A549 treated with ZK216348 at 1 μM for 4 hours (cell line): ENCODE data around the gene FAM187B. TPM values are rescaled to one million over a fixed set of nuclear protein-coding genes. Genes with fewer than 3 reads are reported as not detected.

ENCODE experiments used
- total RNA-seq: library from RNA; stranded (reverse); fragments of 200-300 nt; extraction: Qiagen RNA extraction; gene quantifications from 5 replicates; pipeline ENCODE4 v1.2.3, GENCODE V29; 2022; ENCODE audit warnings: low read depth

FAM187B gene
- not detected in 5 replicates for total RNA-seq

DNA sequence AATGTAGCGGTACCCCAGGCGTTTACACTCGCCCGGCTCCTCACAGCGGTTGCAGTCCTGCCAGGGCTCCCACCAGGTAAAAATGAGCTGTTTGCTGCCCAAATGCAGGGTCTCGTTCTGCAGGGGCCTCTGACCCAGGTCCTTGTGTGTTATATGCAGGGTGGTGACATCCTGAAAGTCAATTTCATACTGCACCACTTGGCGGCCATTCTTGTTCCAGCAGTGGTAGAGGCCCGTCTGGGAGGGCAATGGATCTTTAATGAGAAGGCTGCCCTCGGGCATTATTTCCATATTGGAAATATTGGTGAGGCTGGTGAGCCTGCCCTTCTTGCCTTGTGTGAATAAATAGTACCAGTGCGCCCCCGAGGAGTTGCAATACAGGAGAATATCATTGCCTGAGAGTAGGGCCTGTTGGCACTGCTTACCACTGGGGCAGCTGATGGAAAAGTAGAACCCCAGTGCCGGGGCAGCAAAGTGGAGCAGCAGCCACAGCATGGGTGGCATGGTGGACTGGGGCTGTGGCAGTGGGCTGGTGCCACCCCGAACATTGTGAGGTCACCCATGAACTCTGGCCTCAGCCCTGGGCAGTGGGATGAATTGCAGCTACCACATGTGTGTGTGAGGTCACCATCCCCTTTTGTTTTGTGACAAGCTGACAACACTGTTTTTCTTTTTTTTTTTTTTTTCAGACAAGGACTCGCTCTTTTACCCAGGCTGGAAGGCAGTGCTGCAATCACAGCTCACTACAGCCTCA lies at the start of gene FAM187B:
Gene FAM187B (minus strand): TSS at position 563 of the 754 bp plus-strand sequence. CDS start 59 bp downstream, at position 504.

DNA sequence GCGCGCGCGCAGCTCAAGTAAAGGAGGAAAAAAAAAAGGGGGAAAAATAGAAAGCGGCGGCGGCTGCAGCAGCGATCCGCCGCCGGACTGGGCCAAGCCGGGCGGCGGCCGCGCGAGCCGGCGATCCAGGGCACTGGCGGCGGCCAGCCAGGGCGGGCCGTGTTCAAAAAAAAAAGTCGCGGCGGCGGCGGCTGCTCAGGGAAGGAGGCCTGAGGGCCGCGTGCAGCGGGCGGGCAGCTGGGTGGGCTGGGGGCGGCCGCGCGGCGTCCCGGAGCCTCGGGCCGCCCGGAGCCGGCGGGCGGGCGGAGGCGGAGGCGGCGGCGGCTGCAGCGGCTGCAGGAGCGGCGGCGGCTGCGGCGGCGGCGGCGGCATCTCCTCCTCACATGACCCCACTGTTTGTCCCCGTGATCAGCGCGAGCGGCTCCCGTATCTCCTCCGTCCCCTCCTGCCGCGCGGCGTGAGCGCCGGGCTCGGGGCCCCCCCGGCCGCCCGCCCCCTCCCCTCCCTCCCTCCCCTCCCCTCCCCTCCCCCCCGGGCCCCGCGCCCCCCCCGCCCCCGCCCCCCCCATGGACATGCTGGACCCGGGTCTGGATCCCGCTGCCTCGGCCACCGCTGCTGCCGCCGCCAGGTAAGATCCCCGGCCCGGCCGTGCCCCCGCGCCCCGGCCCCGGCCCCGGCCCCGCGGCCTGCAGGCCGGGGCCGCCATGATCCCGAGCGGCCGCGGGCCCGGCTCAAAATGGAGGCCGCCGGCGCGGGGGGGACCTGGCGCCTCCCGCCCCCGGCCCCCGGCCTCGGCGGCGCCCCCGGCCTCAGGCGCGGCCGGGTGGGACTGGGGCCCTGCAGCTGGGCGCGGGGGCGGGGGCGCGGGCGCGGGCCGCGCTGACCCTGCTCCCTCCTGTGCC lies 40.2 kb upstream of the FAM187B start, which contains the start of gene USF2:
Gene USF2 (plus strand): TSS at position 427 of the 902 bp plus-strand sequence. CDS start 140 bp downstream, at position 567.

DNA sequence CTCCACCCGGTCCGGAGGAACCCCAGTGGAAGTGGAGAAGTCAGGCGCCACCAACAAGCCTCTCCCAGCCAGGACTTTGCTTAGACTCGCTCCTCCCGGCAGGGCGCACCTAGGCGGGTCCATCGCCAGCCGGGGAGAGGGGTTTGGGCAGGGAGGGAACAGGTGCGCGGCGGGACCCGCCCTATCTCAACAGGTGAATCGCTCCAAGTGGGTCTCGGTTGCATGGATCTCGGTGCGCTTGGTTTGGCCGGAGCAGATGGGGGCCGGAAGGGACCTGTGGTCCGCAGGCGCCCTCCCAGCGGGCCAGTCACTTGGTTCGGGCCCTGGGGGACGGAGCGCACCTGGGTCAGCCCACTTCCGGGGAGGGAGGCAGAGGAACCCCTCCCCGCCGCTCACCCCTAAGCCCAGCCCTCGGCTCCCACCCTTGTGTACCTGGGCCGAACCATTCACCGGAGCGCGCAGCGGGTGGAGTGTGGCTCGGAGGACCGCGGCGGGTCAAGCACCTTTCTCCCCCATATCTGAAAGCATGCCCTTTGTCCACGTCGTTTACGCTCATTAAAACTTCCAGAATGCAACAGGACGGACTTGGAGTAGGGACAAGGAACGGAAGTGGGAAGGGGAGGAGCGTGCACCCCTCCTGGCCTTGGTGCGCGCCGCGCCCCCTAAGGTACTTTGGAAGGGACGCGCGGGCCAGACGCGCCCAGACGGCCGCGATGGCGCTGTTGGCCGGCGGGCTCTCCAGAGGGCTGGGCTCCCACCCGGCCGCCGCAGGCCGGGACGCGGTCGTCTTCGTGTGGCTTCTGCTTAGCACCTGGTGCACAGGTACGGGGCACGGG lies 20.0 kb upstream of the FAM187B start, which contains the start of gene LSR:
Gene LSR (plus strand): TSS at position 693 of the 836 bp plus-strand sequence. CDS start 21 bp downstream, at position 714.

Other genes starting within 250 kb of the FAM187B start
- gene GRAMD1A, start 228.4 kb downstream of the FAM187B start, total RNA-seq = 108 to 154 TPM (median 144 TPM) in 5 replicates
- gene SCN1B, start 198.3 kb downstream of the FAM187B start, total RNA-seq = 9.7 to 20.8 TPM (median 20.6 TPM) in 5 replicates
- 0.16 TPM in 1 of 5 replicates, not detected in the others for gene HPN, start 187.0 kb downstream of the FAM187B start, total RNA-seq
- 0.32 to 0.58 TPM (median 0.34 TPM) in 3 of 5 replicates, not detected in the others for gene FXYD3, start 112.9 kb downstream of the FAM187B start, total RNA-seq
- gene LGI4, start 93.7 kb downstream of the FAM187B start, total RNA-seq = 0.16 to 0.22 TPM (median 0.22 TPM) in 3 of 5 replicates, not detected in the others
- 0.40 to 0.47 TPM in 2 of 5 replicates, not detected in the others for gene FXYD1, start 89.9 kb downstream of the FAM187B start, total RNA-seq
- gene FXYD7, start 85.5 kb downstream of the FAM187B start, total RNA-seq = 0.25 to 0.41 TPM (median 0.29 TPM) in 3 of 5 replicates, not detected in the others
- gene FXYD5, start 74.0 kb downstream of the FAM187B start, total RNA-seq = 175 to 239 TPM (median 233 TPM) in 5 replicates
- gene LSR, start 20.3 kb upstream of the FAM187B start, total RNA-seq = 8.3 to 10.8 TPM (median 10.1 TPM) in 5 replicates
- 140 to 170 TPM (median 166 TPM) in 5 replicates for gene USF2, start 40.2 kb upstream of the FAM187B start, total RNA-seq
- 0.23 TPM in 1 of 5 replicates, not detected in the others for gene HAMP, start 53.8 kb upstream of the FAM187B start, total RNA-seq
- not detected in 5 replicates for gene MAG, start 63.4 kb upstream of the FAM187B start, total RNA-seq
- 0.29 to 1.1 TPM (median 1.0 TPM) in 5 replicates for gene CD22, start 100.4 kb upstream of the FAM187B start, total RNA-seq
- not detected in 5 replicates for gene FFAR1, start 119.2 kb upstream of the FAM187B start, total RNA-seq
- not detected in 5 replicates for gene FFAR3, start 129.7 kb upstream of the FAM187B start, total RNA-seq
- gene GPR42, start 142.3 kb upstream of the FAM187B start, total RNA-seq = not detected in 5 replicates
- not detected in 5 replicates for gene FFAR2, start 219.5 kb upstream of the FAM187B start, total RNA-seq